Neural progenitor cell (in vitro differentiated cells): ENCODE results near the gene PPP2R5D.

ENCODE experiments used
- CTCF ChIP-seq: fragments of 200-600 bp; sonication (generic); IDR thresholded peaks from 2 replicates; pipeline ENCODE4 v1.5.1; 2017; ENCODE audit warnings: antibody characterized with exemption, mild to moderate bottlenecking
- EZH2 ChIP-seq: fragments of 200-600 bp; sonication (generic); IDR thresholded peaks from 2 replicates; pipeline ENCODE4 v1.6.1; 2017; ENCODE audit warnings: antibody characterized with exemption, mild to moderate bottlenecking, moderate library complexity
- EZH2phosphoT487 ChIP-seq: fragments of 200-600 bp; sonication (generic); IDR thresholded peaks from 2 replicates; pipeline ENCODE4 v1.6.1; 2017; ENCODE audit warnings: antibody characterized with exemption

- TF ChIP-seq CTCF (no peak), EZH2 (no peak), EZH2phosphoT487 (no peak)
Observed at GRCh38 chr6:43014434-43014909, 30.1 kb downstream of the PPP2R5D start.
